Mesenchymal stem cell (in vitro differentiated cells and primary cell): Measurements from ENCODE around the gene PTPRD.

Experiments
- DNase-seq: peaks from one replicate; pipeline ENCODE4 v3.0.0-alpha.2; 2013
- H2AFZ ChIP-seq: one replicate; pipeline ENCODE4 v1.6.1; 2013; ENCODE audit warnings: low read depth, mild to moderate bottlenecking, control low read depth, inconsistent platforms, low read length, moderate library complexity
- H2AK5ac ChIP-seq: 2 replicates; pipeline ENCODE4 v1.6.1; 2013; ENCODE audit warnings: low read length, moderate library complexity, mild to moderate bottlenecking, inconsistent platforms; ENCODE audit not compliant: severe bottlenecking
- H2BK120ac ChIP-seq: one replicate; pipeline ENCODE4 v1.6.1; 2013; ENCODE audit warnings: low read depth, mild to moderate bottlenecking, inconsistent platforms, low read length, moderate library complexity
- H2BK12ac ChIP-seq, 2 experiments: one replicate each; pipeline ENCODE4 v1.6.1; 2013; ENCODE audit warnings: inconsistent platforms in 2 of 2, low read length in 2 of 2, mild to moderate bottlenecking in 2 of 2, moderate library complexity in 2 of 2, control low read depth in 1 of 2
- H2BK15ac ChIP-seq: one replicate; pipeline ENCODE4 v1.6.1; 2013; ENCODE audit warnings: mild to moderate bottlenecking, low read depth, inconsistent platforms; ENCODE audit not compliant: poor library complexity, severe bottlenecking
- H2BK5ac ChIP-seq: 2 replicates; pipeline ENCODE4 v1.6.1; 2013; ENCODE audit warnings: low read depth, mild to moderate bottlenecking, low read length, control low read depth, inconsistent platforms; ENCODE audit not compliant: poor library complexity, severe bottlenecking
- H3K14ac ChIP-seq, 2 experiments: one replicate each; pipeline ENCODE4 v1.6.1; 2013; ENCODE audit warnings: inconsistent platforms in 2 of 2, low read length in 2 of 2, control low read depth in 1 of 2, mild to moderate bottlenecking in 1 of 2, moderate library complexity in 1 of 2
- H3K18ac ChIP-seq, 2 experiments: one replicate each; pipeline ENCODE4 v1.6.1; 2013; ENCODE audit warnings: inconsistent platforms in 2 of 2, low read length in 2 of 2, control low read depth in 1 of 2, low read depth in 1 of 2, mild to moderate bottlenecking in 1 of 2
- H3K23ac ChIP-seq, 2 experiments: one replicate each; pipeline ENCODE4 v1.6.1; 2013; ENCODE audit warnings: inconsistent platforms in 2 of 2, low read length in 2 of 2, mild to moderate bottlenecking in 2 of 2, moderate library complexity in 2 of 2, control low read depth in 1 of 2
- H3K27ac ChIP-seq: 2 replicates; pipeline ENCODE4 v1.5.1; 2013; ENCODE audit warnings: mild to moderate bottlenecking, moderate library complexity, low read length, control low read depth, inconsistent platforms; ENCODE audit not compliant: poor library complexity, severe bottlenecking
- H3K27me3 ChIP-seq, 2 experiments: 2 replicates each; pipeline versions ENCODE4 v1.6.1 to v1.7.0; 2013; ENCODE audit warnings: low read length in 2 of 2, mild to moderate bottlenecking in 2 of 2, moderate library complexity in 2 of 2, control low read depth in 1 of 2, inconsistent platforms in 1 of 2; ENCODE audit not compliant: control insufficient read depth in 1 of 2, insufficient read depth in 1 of 2
- H3K36me3 ChIP-seq, 2 experiments: 2 replicates each; pipeline versions ENCODE4 v1.6.1 to v1.7.0; 2013; ENCODE audit warnings: low read length in 2 of 2, control low read depth in 1 of 2, inconsistent platforms in 1 of 2, low read depth in 1 of 2, mild to moderate bottlenecking in 1 of 2; ENCODE audit not compliant: insufficient read depth in 2 of 2, control insufficient read depth in 1 of 2
- H3K4ac ChIP-seq, 2 experiments: one replicate each; pipeline ENCODE4 v1.6.1; 2013; ENCODE audit warnings: inconsistent platforms in 2 of 2, low read length in 2 of 2, mild to moderate bottlenecking in 2 of 2, moderate library complexity in 2 of 2, control low read depth in 1 of 2, low read depth in 1 of 2
- H3K4me1 ChIP-seq: 2 replicates; pipeline ENCODE4 v1.6.1; 2013; ENCODE audit warnings: low read depth, low read length, control low read depth; ENCODE audit not compliant: control insufficient read depth, insufficient read depth
- H3K4me2 ChIP-seq: 2 replicates; pipeline ENCODE4 v1.6.1; 2013; ENCODE audit warnings: low read length, mild to moderate bottlenecking, inconsistent platforms; ENCODE audit not compliant: poor library complexity, severe bottlenecking
- H3K4me3 ChIP-seq, 2 experiments: 2 replicates each; pipeline versions ENCODE4 v1.5.1 to v1.7.0; 2013; ENCODE audit warnings: low read length in 2 of 2, mild to moderate bottlenecking in 2 of 2, control low read depth in 1 of 2, low read depth in 1 of 2; ENCODE audit not compliant: insufficient read depth in 1 of 2
- H3K79me1 ChIP-seq: replicated peaks from 2 replicates; pipeline ENCODE4 v1.6.1; 2013; ENCODE audit warnings: mild to moderate bottlenecking, control low read depth, low read length, inconsistent platforms; ENCODE audit not compliant: poor library complexity, severe bottlenecking
- H3K9ac ChIP-seq: 2 replicates; pipeline ENCODE4 v1.7.0; 2013; ENCODE audit warnings: mild to moderate bottlenecking, low read length, moderate library complexity
- H3K9me3 ChIP-seq: 2 replicates; pipeline ENCODE4 v1.7.0; 2013; ENCODE audit warnings: mild to moderate bottlenecking, low read length; ENCODE audit not compliant: control insufficient read depth
- H4K8ac ChIP-seq: one replicate; pipeline ENCODE4 v1.6.1; 2013; ENCODE audit warnings: inconsistent platforms, mild to moderate bottlenecking, low read length, moderate library complexity
- H4K91ac ChIP-seq: one replicate; pipeline ENCODE4 v1.6.1; 2013; ENCODE audit warnings: mild to moderate bottlenecking, low read length, inconsistent platforms
- WGBS: methylation state at CpG from one replicate; pipeline ENCODE4 v1.1.7; 2013; ENCODE audit warnings: mixed read lengths; 5-methylcytosine and 5-hydroxymethylcytosine counted together

PTPRD gene

GRCh38 chr9:9202276-9202675, 1410.5 kb downstream of the PTPRD start:
- Histone ChIP-seq H2BK5ac (no peak overlapping the region), H4K8ac (no peak overlapping the region), H2BK12ac (no peak overlapping the region), H3K4me3 (no peak overlapping the region), H3K4ac (no peak overlapping the region), H2BK15ac (no peak overlapping the region), H3K36me3 (no peaks in the 10 kb centered on the region), H2AFZ (no peak overlapping the region), H3K4me2 (no peak overlapping the region), H3K79me1 (no peaks in the 10 kb centered on the region), H3K23ac (no peak overlapping the region), H3K9me3 (no peaks in the 10 kb centered on the region), H3K9ac (no peak overlapping the region), H3K27ac (no peak overlapping the region), H4K91ac (no peak overlapping the region), H3K18ac (no peak overlapping the region), H3K27me3 (no peaks in the 10 kb centered on the region), H2AK5ac (no peak overlapping the region), H3K14ac (no peak overlapping the region), H3K4me1 (no peaks in the 10 kb centered on the region), H2BK120ac (no peak overlapping the region)
- no CpG with 5 or more reads among the region's 1 CpG for WGBS
- no peak for DNase-seq

GRCh38 chr9:9186086-9186485, 1426.7 kb downstream of the PTPRD start:
- H3K9ac ChIP-seq = no peak overlapping the region
- no peak overlapping the region for H2AK5ac ChIP-seq
- whole genome bisulfite sequencing = no CpG with 5 or more reads among the region's 1 CpG
- no peak overlapping the region for H2BK120ac ChIP-seq
- H3K4me3 ChIP-seq = no peak overlapping the region
- no peak overlapping the region for H3K4ac ChIP-seq
- no peaks in the 10 kb centered on the region for H3K79me1 ChIP-seq
- H3K14ac ChIP-seq = no peak overlapping the region
- no peak overlapping the region for H3K27ac ChIP-seq
- no peak for DNase-seq
- H3K4me1 ChIP-seq = no peaks in the 10 kb centered on the region
- no peak overlapping the region for H3K18ac ChIP-seq
- no peak overlapping the region for H4K91ac ChIP-seq
- H3K4me2 ChIP-seq = no peak overlapping the region
- H2BK15ac ChIP-seq = no peak overlapping the region
- no peak overlapping the region for H2BK5ac ChIP-seq
- no peak overlapping the region for H2AFZ ChIP-seq
- no peak overlapping the region for H3K23ac ChIP-seq
- H3K9me3 ChIP-seq = no peaks in the 10 kb centered on the region
- H3K36me3 ChIP-seq = no peaks in the 10 kb centered on the region
- no peak overlapping the region for H4K8ac ChIP-seq
- no peak overlapping the region for H2BK12ac ChIP-seq
- H3K27me3 ChIP-seq = no peaks in the 10 kb centered on the region

- Histone ChIP-seq H3K18ac (no peak overlapping the region), H3K79me1 (no peaks in the 10 kb centered on the region), H4K91ac (no peak overlapping the region), H2AFZ (no peak overlapping the region), H3K9me3 (no peaks in the 10 kb centered on the region), H3K27me3 (no peaks in the 10 kb centered on the region), H3K4me1 (no peaks in the 10 kb centered on the region), H3K4ac (no peak overlapping the region), H2BK5ac (no peak overlapping the region), H2AK5ac (no peak overlapping the region), H3K36me3 (no peaks in the 10 kb centered on the region), H3K9ac (no peak overlapping the region), H3K27ac (no peak overlapping the region), H3K4me2 (no peak overlapping the region), H2BK15ac (no peak overlapping the region), H4K8ac (no peak overlapping the region), H3K23ac (no peak overlapping the region), H2BK12ac (no peak overlapping the region), H3K14ac (no peak overlapping the region), H3K4me3 (no peak overlapping the region), H2BK120ac (no peak overlapping the region)
- 78% methylated on average over 1 of the region's 2 CpGs for WGBS
- no peak for DNase-seq
Measured at GRCh38 chr9:9182431-9182830, 1430.4 kb downstream of the PTPRD start.

GRCh38 chr9:9177081-9177480, 1435.7 kb downstream of the PTPRD start:
- Histone ChIP-seq H2BK5ac (no peak overlapping the region), H3K23ac (no peak overlapping the region), H3K79me1 (no peaks in the 10 kb centered on the region), H3K36me3 (no peaks in the 10 kb centered on the region), H3K4me3 (no peak overlapping the region), H3K14ac (no peak overlapping the region), H2AFZ (no peak overlapping the region), H4K8ac (no peak overlapping the region), H2BK15ac (no peak overlapping the region), H3K27me3 (no peaks in the 10 kb centered on the region), H3K18ac (no peak overlapping the region), H4K91ac (no peak overlapping the region), H2BK120ac (no peak overlapping the region), H3K9me3 (no peaks in the 10 kb centered on the region), H2AK5ac (no peak overlapping the region), H3K4ac (no peak overlapping the region), H3K9ac (no peak overlapping the region), H3K4me1 (no peaks in the 10 kb centered on the region), H2BK12ac (no peak overlapping the region), H3K4me2 (no peak overlapping the region), H3K27ac (no peak overlapping the region)
- WGBS = no CpG with 5 or more reads among the region's 1 CpG
- no peak for DNase-seq
